Measurements from ENCODE around the gene RHEB.

The RHEB gene

DNA sequence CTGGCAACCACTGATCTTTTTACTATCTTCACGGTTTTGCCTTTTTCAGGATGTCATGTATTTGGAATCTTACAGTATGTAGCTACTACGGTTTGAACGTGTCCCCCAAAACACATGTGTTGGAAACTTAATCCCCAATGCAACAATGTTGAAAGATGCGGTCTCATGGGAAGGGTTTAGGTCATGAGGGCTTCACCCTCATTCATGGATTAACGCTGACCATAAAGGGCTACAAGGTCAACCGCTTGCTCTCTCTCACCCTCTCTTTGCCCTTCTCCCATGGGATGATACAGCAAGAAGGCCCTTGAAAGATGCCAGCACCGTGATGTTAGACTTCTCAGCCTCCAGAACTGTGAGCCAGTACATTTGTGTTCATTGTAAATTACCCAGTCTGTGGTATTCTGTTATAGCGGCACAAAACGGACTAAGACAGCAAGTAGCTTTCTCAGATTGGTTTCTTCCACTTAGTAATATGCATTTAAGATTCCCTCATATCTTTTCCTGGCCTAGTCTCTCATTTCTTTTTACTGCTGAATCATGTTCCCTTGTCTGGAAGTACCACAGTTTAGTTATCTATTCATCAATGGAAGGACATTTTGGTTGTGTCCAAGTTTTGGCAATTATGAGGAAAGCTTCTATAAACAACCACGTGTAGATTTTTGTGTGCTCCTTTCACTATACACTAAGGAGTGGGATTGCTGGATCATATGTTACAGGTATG, 76.8 kb downstream of the RHEB start:
- Histone ChIP-seq H3K4me1 (ENCODE audit: control insufficient read depth, insufficient read depth, low read length, poor library complexity, severe bottlenecking) (peaks cover 30% of the 10 kb centered on the region), H3K36me3 (ENCODE audit: control insufficient read depth, insufficient read depth, low read length) (no peaks in the 10 kb centered on the region), H3K4me3 (ENCODE audit: insufficient read depth, low read depth, low read length, poor library complexity, severe bottlenecking) (no peak overlapping the region), H3K27ac (ENCODE audit: insufficient read depth, low read length, poor library complexity, severe bottlenecking) (no peak overlapping the region), H3K9me3 (ENCODE audit: control insufficient read depth, low read length) (no peaks in the 10 kb centered on the region), H3K27me3 (replicated peaks; ENCODE audit: control insufficient read depth, insufficient read depth, low read length, poor library complexity, severe bottlenecking) (no peaks in the 10 kb centered on the region)
- DNase-seq, result no peak

DNA sequence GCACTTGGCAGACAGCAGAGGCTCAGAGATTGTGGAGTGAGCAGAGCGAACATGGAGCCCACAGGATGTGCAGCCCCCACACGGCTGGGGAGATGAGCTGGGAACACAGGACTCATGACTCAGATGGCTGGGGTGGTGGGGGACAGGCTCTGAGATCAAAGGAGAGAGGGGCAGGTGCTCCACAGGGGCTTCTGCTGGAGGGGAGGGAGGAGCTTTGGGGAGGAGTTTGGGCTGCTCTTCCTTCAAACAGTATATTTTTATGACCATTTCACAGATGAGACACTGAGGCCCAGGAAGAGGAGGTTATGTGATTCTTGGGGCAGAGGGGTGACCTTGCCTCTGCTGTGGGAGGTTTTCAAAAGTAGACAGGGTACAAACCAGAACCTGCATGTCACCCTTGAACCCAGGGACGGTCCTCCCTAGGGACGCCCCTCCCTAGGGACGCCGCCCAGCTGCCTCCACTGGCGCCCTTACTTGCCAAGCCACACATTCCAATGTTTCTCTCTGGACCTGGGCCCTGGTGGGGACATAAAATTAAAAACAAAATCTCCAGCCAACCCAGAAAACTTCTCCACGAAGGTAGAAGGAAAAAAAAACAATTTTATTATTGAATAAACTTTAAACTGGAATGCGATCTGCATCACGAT, 78.8 kb downstream of the RHEB start:
- DNase-seq, result no peak

DNA sequence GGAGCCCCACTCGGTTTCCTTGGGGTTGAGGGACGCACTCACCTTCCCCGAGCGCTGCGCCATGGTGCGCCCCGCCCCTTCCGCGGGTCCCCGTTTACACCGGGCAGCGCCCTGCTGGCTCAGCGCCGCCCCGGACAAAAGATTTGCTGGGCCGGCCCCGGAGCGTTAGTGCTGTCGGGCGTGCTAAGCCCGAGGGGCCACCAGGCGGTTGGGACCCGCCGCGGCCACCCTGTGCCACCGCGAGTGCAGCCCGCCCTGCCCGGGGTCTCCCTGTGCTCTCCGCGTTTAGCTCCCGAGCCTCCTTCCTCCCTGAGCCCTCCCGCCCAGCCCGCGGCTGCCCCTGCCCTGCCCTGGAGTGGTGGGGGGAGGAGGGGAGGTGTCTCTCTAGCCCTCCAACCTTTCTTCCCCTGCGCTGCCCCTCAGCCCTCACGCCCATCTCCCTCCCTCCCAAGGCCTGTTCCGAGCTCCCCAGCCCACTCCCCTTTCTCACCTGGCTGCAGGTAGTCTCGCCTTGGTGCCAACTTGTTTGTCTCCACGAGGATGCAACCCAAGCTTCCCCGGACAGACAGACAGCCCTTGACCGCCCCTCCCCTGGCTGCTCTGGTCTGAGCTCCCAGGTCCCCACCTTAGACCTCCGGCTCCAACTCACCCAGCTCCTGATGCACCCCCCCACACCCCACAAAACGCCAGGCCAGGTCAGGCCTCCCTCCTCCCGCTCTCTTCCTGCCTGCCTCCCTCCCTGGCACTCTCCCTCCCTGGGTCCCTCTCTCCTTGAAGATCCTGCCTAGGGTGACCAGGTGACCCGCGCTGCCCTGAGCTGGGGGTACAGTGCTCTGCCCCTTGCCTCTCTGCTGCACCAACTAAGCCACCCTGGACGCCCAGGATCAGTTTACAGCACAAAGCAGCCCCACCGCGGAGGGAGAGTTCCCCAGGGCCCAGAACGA, 79.6 kb downstream of the RHEB start, which contains the start of gene CRYGN:
Gene CRYGN, minus strand, starts transcription at position 287 of the 944 bp plus-strand sequence. Its CDS starts 224 bp downstream, at position 63.
- Histone ChIP-seq H3K36me3 (ENCODE audit: control insufficient read depth, insufficient read depth, low read length) (no peaks in the 10 kb centered on the region), H3K27ac (ENCODE audit: insufficient read depth, low read length, poor library complexity, severe bottlenecking) (peak within 1 kb of the TSS; percentile 41), H3K4me1 (ENCODE audit: control insufficient read depth, insufficient read depth, low read length, poor library complexity, severe bottlenecking) (peaks cover 27% of the 10 kb centered on the region), H3K9me3 (ENCODE audit: control insufficient read depth, low read length) (no peaks in the 10 kb centered on the region), H3K4me3 (ENCODE audit: insufficient read depth, low read depth, low read length, poor library complexity, severe bottlenecking) (peak within 1 kb of the TSS; percentile 37), H3K27me3 (replicated peaks; ENCODE audit: control insufficient read depth, insufficient read depth, low read length, poor library complexity, severe bottlenecking) (no peaks in the 10 kb centered on the region)
- DNase-seq, result no peak

More for the DNA sequence above, 78.8 kb downstream of the RHEB start:
- H3K36me3 ChIP-seq (ENCODE audit: control insufficient read depth, insufficient read depth, low read length), result no peaks in the 10 kb centered on the region
- peak overlapping the region; percentile 41 for H3K27ac ChIP-seq (ENCODE audit: insufficient read depth, low read length, poor library complexity, severe bottlenecking)
- H3K27me3 ChIP-seq (replicated peaks; ENCODE audit: control insufficient read depth, insufficient read depth, low read length, poor library complexity, severe bottlenecking), result no peaks in the 10 kb centered on the region
- H3K9me3 ChIP-seq (ENCODE audit: control insufficient read depth, low read length), result no peaks in the 10 kb centered on the region
- H3K4me3 ChIP-seq (ENCODE audit: insufficient read depth, low read depth, low read length, poor library complexity, severe bottlenecking), result no peak overlapping the region
- H3K4me1 ChIP-seq (ENCODE audit: control insufficient read depth, insufficient read depth, low read length, poor library complexity, severe bottlenecking), result peaks cover 27% of the 10 kb centered on the region

DNA sequence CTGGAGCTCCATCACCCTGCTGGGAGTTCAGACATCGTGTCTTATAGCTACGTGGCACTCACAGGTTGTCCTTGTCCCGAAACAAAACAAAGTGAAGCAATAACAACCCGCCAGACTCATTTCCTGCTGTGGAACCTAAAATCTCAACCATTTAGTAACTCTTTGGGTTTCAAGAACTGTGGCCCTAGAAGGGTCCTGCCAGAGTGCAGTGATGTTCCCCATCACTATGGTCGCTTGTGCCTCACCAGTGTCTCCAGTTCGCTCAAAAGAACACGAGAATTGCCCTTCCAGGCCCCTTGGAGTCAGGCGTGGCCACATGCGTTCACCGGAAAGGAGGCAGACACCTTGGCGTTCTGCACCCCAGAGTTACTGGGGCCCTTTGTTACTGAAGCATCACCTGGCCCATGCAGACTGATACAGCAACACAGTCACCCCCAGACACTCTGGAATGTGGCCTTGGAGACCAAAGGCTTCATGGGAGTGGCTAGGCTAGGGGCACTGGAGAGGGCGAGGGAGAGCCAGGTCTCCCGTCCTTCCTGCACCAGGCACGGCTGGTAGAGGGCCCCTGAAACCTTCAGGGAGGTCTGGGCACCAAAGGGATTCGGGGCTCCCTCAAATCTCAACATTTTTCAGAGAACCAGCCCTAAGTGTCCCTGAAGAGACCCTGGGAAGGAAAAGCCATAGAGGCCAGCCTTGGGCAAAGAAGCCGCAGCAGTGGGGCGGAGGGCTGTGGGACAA, 80.7 kb downstream of the RHEB start:
- no peaks in the 10 kb centered on the region for H3K36me3 ChIP-seq (ENCODE audit: control insufficient read depth, insufficient read depth, low read length)
- H3K4me3 ChIP-seq (ENCODE audit: insufficient read depth, low read depth, low read length, poor library complexity, severe bottlenecking), result no peak overlapping the region
- H3K27me3 ChIP-seq (replicated peaks; ENCODE audit: control insufficient read depth, insufficient read depth, low read length, poor library complexity, severe bottlenecking), result no peaks in the 10 kb centered on the region
- H3K9me3 ChIP-seq (ENCODE audit: control insufficient read depth, low read length), result no peaks in the 10 kb centered on the region
- peaks cover 29% of the 10 kb centered on the region for H3K4me1 ChIP-seq (ENCODE audit: control insufficient read depth, insufficient read depth, low read length, poor library complexity, severe bottlenecking)
- no peak overlapping the region for H3K27ac ChIP-seq (ENCODE audit: insufficient read depth, low read length, poor library complexity, severe bottlenecking)
- no peak for DNase-seq

DNA sequence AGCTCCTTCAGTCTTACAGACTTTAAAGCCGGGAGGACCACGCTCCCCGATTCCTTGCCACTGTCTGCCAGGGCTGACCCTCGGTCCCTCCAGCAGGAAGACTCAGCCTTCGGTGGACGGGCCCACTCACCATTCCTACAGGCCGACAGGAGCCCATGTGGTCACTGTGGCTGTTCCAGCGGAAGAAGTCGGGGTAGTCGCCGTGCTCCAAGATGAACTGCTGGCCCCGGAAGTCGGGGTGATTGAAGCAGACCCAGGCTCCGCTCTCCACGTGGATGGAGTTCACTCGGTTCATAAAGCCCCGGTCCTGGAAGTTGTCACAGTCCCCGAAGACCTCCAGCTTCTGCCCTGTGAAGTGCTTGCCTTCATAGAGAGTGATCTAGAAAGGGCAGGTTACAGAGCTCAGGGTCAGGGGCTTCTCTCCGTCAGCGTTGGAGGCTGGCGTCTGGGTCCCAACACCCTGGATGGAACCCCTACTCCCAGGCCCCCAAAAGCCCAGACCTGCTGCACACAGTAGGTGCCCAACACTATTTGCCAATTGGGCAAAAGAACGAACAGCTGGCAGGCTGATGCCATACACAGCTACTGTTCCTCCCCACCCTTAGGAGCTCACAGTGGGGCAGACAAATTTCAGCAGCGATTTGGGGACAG, 81.7 kb downstream of the RHEB start:
- no peaks in the 10 kb centered on the region for H3K9me3 ChIP-seq (ENCODE audit: control insufficient read depth, low read length)
- peaks cover 39% of the 10 kb centered on the region for H3K4me1 ChIP-seq (ENCODE audit: control insufficient read depth, insufficient read depth, low read length, poor library complexity, severe bottlenecking)
- no peak overlapping the region for H3K4me3 ChIP-seq (ENCODE audit: insufficient read depth, low read depth, low read length, poor library complexity, severe bottlenecking)
- DNase-seq, result no peak
- H3K27me3 ChIP-seq (replicated peaks; ENCODE audit: control insufficient read depth, insufficient read depth, low read length, poor library complexity, severe bottlenecking), result no peaks in the 10 kb centered on the region
- H3K36me3 ChIP-seq (ENCODE audit: control insufficient read depth, insufficient read depth, low read length), result no peaks in the 10 kb centered on the region
- no peak overlapping the region for H3K27ac ChIP-seq (ENCODE audit: insufficient read depth, low read length, poor library complexity, severe bottlenecking)

GRCh38 chr7:151437159-151437553, 82.5 kb downstream of the RHEB start:
- no peak overlapping the region for H3K27ac ChIP-seq (ENCODE audit: insufficient read depth, low read length, poor library complexity, severe bottlenecking)
- H3K4me1 ChIP-seq (ENCODE audit: control insufficient read depth, insufficient read depth, low read length, poor library complexity, severe bottlenecking), result peaks cover 48% of the 10 kb centered on the region
- H3K27me3 ChIP-seq (replicated peaks; ENCODE audit: control insufficient read depth, insufficient read depth, low read length, poor library complexity, severe bottlenecking), result no peaks in the 10 kb centered on the region
- no peaks in the 10 kb centered on the region for H3K36me3 ChIP-seq (ENCODE audit: control insufficient read depth, insufficient read depth, low read length)
- no peak overlapping the region for H3K4me3 ChIP-seq (ENCODE audit: insufficient read depth, low read depth, low read length, poor library complexity, severe bottlenecking)
- H3K9me3 ChIP-seq (ENCODE audit: control insufficient read depth, low read length), result no peaks in the 10 kb centered on the region
- DNase-seq, result no peak

DNA sequence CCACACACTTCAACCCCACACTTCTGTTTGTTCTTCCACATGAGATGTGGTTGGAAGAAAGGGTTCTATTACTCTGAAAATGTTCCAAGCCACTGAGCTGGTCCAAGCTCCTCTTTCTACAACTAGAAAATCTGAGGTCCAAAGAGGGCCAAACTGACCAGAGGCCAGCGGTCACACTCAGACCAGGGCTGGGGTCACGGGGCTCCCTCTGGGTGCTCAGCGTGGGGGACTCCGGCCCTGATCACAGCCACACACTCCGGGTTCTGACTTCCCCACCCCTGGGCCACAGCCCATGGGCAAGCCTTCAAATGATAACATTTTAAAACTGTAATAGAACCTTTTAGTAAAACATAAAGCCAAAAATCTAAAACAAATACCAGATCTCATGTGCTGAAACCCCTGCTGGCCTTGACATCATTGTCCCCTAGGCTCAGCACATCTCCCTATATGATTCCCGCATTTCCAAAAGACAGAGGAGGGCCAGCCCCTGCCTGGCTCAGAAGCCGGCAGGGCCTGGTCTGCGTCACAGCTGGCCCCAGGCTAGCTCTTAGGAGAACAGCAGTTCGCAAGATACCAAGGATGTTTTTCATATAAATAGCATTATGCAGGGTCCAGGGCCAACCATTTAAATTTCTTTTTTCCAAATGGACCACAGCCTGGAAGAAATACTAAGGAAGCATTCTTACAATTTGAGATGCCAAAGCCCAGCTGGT, 83.1 kb downstream of the RHEB start:
- Histone ChIP-seq H3K4me1 (ENCODE audit: control insufficient read depth, insufficient read depth, low read length, poor library complexity, severe bottlenecking) (peaks cover 53% of the 10 kb centered on the region), H3K27me3 (replicated peaks; ENCODE audit: control insufficient read depth, insufficient read depth, low read length, poor library complexity, severe bottlenecking) (no peaks in the 10 kb centered on the region), H3K27ac (ENCODE audit: insufficient read depth, low read length, poor library complexity, severe bottlenecking) (no peak overlapping the region)

DNA sequence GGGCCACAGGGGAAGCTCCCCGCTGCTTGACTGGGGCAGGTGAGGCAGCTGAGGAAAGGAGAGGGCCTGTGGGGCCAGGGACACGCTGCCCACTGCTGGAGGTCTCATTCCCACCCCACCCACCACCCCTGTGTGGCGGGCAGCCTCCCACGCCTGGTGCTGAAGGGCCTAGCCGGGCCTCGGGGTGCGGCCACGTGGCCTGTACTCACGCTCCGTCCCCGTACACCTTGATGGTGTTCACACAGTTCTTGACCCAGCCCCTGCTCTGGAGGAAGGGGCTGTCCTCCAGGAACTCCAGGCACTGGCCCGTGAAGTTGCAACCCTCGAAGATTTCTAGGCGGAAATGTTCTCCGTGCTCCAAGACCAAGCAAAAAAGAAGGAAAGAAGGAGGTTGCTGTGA, 83.7 kb downstream of the RHEB start:
- Histone ChIP-seq H3K27me3 (replicated peaks; ENCODE audit: control insufficient read depth, insufficient read depth, low read length, poor library complexity, severe bottlenecking) (no peaks in the 10 kb centered on the region), H3K9me3 (ENCODE audit: control insufficient read depth, low read length) (no peaks in the 10 kb centered on the region), H3K27ac (ENCODE audit: insufficient read depth, low read length, poor library complexity, severe bottlenecking) (no peak overlapping the region), H3K4me3 (ENCODE audit: insufficient read depth, low read depth, low read length, poor library complexity, severe bottlenecking) (no peak overlapping the region), H3K4me1 (ENCODE audit: control insufficient read depth, insufficient read depth, low read length, poor library complexity, severe bottlenecking) (peaks cover 52% of the 10 kb centered on the region), H3K36me3 (ENCODE audit: control insufficient read depth, insufficient read depth, low read length) (no peaks in the 10 kb centered on the region)
- DNase-seq, result no peak

More for the DNA sequence above, 83.1 kb downstream of the RHEB start:
- DNase-seq, result no peak
- H3K4me3 ChIP-seq (ENCODE audit: insufficient read depth, low read depth, low read length, poor library complexity, severe bottlenecking), result no peak overlapping the region
- no peaks in the 10 kb centered on the region for H3K36me3 ChIP-seq (ENCODE audit: control insufficient read depth, insufficient read depth, low read length)
- no peaks in the 10 kb centered on the region for H3K9me3 ChIP-seq (ENCODE audit: control insufficient read depth, low read length)
